Suppressor macrophage treated with lipopolysaccharide for 1 hour (primary cell): ENCODE results near the gene PFDN2.
"Not testable (repeated sequence)": the region's sequence is repeated elsewhere in the genome, so short reads cannot be mapped to it uniquely, and the experiment has no call there.

Source experiments
- DNase-seq, 3 donors: peaks; one replicate each; pipeline ENCODE4 v3.0.0-alpha.2; 2020 to 2022

PFDN2 gene

GRCh38 chr1:161137881-161138280 lies 20.0 kb upstream of the PFDN2 start:
- DNase-seq, result no peak

DNA sequence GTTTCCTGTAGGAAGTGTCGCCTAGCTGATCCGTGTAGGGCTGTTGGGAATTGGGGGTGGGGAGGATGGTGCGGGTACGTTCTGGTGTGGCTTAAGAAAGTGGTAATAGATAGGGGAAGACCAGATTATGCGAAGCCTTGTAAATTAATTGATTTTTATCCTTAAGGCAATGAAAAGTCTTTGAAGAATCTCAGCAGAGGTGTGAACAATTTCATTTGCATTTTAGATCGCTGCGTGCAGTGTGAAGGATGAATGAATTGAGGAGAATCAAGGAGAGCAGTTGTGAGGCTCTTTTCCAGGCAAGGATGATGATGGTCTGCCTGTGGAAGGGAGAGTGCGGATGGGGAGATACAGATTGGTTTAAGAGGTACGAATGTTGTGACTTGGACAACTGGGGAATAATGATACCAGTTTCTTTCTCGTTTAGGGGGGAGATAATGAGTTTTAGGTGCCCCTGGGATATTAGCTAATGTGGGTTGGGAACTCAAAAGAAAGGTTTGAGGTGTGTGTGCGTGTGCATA lies 15.4 kb upstream of the PFDN2 start:
- DNase-seq, result no peak

DNA sequence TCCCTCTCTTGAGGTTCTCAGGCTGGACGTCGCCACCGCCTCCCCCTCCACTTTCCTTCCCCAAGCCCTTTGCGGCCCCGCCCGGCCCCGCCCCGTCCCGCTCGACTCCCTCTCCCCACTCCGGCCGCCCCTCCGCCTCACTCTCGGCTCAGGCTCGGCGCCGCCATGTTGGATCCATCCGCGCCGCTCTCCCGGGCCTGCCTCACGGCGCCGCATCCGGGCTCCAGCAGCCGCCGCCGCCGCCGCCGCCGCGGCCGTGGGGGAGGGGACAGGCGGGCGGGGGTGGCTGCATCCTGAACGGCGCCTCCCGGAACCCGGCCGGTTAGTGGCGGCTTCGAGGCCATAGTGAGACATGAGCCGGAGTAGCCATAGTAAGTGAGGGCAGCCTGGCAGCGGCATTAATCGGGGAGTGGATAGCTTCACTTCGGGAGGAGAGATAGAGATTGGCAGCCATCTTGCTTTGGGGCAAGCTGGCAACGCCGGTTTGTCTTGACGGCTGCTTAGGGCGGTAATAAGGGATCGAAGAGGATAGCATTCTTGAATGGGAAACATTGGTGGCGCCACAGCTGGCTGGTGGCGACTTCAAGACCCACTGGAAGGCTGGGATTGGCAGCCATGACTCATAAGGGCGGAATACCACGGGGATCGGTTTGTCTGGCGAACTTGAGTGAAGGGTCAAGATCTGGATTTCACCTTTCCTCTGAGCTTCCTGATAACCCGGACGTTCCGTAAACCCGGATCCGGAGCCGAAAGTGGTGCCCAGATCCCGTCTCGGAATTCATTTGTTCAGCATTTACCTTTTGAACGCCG lies 14.8 kb upstream of the PFDN2 start, which contains the start of gene DEDD:
TSS of gene DEDD (minus strand) at position 258 of the 810 bp plus-strand sequence. CDS start 8,205 bp downstream, outside the sequence.
- peak; percentile 95 to 97 (median 97) for DNase-seq

DNA sequence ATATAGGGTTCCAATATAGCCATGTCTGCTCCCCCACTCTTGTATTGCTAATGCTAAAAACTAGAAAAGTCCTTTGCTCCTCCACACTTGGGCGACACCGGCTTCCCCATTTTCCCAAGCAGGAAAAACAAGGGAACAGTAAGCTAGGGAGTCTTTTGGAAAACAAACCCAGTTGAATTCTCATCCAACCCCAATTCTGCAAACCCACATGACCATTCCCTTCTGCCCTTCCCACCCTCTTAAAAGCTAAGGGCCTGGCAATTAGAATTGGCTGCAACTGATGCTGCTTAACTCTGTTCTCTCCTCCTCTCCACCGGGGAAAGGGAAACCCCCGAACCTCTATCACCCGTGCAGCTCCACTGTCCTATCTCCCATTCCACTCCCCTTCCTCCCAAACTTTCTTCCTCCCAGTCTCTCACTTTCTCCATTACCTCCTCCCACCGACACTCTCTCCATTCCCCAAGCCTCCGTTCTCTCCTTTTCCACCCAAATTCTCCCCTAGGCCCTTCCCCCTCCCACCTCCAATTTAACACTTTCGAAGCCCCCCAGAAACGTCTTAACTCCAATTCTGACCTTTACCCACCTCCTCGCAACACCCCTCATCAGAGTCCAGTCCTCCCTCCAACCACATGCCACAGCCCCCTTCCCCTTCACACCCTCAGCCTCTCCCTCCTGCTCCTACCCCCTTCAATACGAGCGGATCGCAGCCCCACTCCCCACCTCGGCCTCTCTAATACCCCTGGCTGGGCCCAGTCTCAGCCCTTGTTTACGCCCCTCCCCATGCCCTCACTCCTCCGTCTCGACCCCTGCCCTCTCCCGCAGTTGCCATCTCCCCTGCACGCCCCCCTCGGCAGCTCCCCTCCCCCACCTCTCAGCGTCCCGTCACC lies 13.9 kb upstream of the PFDN2 start:
- no peak for DNase-seq

GRCh38 chr1:161130266-161130665 lies 12.4 kb upstream of the PFDN2 start:
- no peak for DNase-seq

- DNase-seq, result no peak
Measured at GRCh38 chr1:161128591-161129420, 11.0 kb upstream of the PFDN2 start.

GRCh38 chr1:161127649-161128048 lies 9.8 kb upstream of the PFDN2 start:
- no peak for DNase-seq

DNA sequence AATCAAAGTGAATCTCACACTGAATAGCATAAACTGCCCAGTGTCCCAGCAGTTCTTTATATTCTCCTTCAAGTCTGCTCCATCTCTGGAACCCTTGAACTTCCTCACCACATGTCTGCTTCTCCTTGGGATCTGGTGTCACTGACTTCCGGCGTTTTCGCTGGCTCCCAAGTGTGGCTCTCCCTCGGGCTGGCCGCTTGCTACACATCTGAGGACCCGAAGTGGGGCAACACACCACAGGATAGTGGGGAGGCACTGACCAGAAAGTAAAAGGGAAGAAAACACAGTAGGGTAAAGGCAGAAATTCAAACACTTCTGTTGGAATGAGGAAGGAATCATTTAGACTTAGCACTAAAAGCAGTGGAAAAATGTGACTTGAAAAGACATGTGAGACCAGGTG lies 5.1 kb upstream of the PFDN2 start:
- no peak for DNase-seq

GRCh38 chr1:161121834-161122233 lies 4.0 kb upstream of the PFDN2 start:
- DNase-seq, result peak; percentile 76 to 85 (median 79)

GRCh38 chr1:161121042-161121650 lies 3.3 kb upstream of the PFDN2 start:
- peak; percentile 32 to 45 (median 34) for DNase-seq

DNA sequence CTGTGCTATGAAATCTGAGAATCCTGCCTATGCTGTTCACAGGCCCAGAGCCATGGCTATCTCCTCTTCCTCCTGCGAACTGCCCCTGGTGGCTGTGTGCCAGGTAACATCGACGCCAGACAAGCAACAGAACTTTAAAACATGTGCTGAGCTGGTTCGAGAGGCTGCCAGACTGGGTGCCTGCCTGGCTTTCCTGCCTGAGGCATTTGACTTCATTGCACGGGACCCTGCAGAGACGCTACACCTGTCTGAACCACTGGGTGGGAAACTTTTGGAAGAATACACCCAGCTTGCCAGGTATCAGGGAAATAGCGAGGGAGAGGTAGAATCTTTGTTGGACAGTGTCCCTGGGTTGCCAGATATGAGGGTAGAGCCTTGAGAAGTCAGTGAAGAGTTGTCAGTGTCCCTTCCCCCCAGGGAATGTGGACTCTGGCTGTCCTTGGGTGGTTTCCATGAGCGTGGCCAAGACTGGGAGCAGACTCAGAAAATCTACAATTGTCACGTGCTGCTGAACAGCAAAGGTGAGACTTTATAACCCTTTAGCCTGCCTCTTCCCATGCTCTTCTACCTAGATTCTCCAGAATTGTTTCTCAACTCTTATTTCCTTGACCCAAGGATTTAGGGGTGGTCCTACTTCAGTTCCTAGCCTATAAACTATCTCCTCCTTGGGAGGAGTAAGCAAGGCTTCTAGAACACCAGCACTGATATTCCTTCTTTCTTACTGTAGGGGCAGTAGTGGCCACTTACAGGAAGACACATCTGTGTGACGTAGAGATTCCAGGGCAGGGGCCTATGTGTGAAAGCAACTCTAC lies 1.5 kb upstream of the PFDN2 start:
- DNase-seq, result peak; percentile 67 to 78 (median 74)

- DNase-seq, result not testable (repeated sequence)
Measured at GRCh38 chr1:161115961-161116360, 1.9 kb downstream of the PFDN2 start.

DNA sequence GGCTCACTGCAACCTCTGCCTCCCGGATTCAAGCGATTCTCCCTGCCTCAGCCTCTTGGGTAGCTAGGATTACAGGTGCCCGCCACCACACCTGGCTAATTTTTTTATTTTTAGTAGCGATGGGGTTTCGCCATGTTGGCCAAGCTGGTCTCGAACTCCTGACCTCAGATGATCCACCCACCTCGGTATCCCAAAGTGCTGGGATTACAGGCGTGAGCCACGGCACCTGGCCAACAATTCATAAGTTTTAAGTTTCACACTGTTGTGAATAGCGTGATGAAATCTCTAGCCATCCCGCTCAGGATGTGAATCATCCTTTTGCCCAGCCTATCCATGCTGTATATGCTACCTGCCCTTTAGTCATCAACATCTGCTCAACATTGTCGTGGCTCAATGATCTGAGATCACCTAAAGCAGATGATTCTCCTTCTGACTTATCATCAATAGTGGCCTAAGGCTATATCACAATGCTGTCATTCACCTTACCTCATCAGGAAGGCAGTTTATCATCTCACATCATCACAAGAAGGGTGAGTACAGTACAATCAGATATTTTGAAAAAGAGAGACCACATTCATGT lies 2.6 kb downstream of the PFDN2 start:
- peak; percentile 27 to 57 (median 47) for DNase-seq

DNA sequence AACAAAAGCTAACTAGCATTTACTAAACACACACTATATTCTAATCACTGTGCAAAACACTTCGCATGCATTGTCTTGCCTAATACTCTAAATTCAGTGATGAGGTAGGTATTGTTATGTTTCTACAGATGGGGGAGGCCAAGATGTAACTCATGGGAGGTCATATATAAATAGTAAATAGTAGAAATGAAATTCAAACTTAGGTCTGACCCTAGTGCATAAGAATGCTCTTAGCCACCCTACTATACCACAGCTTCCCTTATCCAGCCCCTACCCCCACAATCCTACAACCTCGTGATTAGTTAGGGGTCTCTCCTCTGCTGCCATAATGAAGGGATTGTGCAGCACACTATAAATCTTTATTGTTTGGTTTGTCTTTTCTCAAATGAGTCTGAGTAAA lies 3.3 kb downstream of the PFDN2 start:
- DNase-seq, result no peak

DNA sequence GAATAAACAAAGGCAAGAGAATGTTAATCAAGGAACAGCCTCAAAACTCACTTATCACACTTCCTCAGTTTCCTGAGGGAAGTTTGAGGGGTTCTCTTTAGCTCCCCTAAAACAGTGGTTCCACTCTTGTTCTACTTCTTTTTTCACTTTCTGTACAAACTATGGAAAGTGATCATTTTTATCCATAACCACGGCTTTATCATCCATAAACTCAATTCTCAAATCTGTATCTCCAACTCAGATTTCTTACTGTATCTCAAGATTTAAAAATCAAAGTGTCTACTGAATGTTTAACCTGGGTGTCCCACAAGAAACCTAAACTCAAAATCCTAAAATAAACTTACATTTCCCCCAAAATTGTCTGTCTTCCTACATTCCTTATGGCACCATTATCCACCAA lies 3.9 kb downstream of the PFDN2 start:
- no peak for DNase-seq

DNA sequence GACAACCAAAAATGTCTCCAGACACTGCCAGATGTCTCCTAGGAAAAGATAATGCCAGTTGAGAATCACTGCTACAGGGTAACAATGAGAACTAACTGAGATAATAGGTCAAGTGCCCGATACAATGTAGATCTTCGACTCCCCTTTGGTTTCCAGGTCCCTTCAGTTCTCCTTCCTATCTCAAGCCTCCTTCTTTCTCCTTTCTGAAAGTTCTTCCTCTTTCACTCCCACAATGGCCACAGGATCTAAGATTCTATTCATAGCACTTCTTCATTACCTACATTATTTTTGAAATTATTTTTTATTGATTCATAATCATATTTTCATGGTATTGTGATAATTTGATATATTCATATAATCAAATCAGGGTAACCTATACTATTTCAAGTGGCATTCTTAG lies 6.3 kb downstream of the PFDN2 start:
- DNase-seq, result peak; percentile 32 to 52 (median 46)

DNA sequence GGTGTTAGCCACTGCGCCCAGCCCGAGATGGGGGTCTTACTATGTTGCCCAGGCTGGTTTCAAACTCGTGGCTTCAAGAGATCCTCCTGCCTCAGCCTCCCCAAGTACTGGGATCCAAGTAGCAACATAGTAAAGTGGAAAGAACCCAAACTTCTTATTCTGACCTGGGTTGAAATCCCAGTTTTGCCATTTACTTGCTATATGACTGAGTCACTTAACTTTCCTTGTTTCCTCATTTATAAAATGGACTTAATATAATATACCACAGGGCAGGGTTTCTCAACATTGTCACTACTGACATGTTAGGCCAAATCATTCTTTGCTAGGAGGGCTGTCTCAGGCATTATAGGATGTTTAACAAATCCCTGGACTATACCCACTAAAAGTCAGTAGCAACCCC lies 6.7 kb downstream of the PFDN2 start:
- peak; percentile 53 to 82 (median 79) for DNase-seq

DNA sequence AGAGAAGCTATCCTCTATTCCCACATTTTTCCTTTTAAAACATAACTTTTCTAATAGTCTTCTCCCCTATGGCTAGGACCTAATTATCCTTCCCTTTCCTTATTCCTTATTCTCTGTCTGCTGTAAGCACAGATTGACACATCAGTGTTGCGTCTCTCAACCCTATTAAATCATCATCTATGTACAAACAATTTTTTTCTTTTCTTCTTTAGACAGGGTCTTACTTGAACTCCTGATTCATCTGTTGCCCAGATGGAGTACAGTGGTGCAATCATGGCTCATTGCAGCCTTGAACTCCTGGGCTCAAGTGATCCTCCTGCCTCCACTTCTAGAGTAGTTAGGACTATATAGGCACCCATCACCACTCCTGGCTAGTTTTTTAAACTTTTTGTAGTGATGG lies 11.4 kb downstream of the PFDN2 start:
- DNase-seq, result no peak

DNA sequence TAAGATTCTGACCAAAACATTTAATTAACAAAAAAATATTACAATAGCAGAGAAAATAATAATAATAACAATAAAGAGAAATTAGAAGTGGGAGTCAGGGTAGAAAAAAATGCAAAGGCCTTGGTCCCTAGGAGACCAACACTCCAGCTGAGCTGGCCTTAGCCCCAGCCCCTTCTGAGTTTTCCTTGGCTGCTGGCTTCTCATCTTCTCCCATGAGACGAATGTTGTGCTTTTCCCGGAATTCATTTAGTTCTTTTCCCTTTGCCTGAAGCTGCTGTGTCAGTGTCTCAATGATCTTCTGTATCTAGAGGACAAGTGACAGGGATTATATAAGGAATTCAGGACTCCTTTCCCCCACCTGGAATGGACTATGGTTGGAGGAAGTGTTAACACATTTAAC lies 17.3 kb downstream of the PFDN2 start:
- no peak for DNase-seq

DNA sequence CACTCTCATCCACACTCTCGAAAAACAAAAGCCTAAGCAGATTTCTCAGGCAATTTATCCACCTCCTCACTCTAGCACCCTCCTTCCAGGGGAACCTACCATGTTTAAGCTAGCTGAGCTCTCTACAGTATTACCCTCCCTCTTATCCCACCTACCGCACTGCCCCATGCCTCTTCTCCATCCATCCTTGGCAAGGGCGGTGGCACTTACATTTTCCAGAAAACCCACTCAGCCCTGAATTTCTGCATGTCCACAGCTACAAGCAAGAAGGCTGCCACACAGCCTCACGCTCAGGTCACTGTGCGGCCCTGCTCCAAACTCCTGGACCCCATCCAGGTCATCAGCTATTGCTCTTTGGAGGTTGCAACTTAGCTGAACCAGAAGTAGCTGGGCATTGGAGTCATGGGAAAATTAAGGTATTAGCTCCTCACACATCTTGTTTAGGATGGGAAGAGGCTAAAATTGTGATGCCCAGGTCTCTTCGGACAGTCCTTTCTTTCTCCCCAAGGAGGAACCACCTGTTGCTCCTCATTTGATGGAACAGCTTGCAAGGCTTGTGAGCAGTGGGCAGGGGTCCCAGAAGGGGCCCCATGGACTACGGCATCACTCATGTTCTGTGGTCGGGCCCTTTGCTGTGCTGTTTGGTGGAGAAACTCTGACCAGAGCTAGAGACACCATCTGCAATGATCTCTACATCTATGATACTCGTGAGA lies 18.6 kb downstream of the PFDN2 start:
- DNase-seq, result no peak
